IMR-90 (cell line): ENCODE measurements around the gene ADCY1. TPM values are rescaled to one million over a fixed set of nuclear protein-coding genes. Genes with fewer than 3 reads are reported as not detected.

Experiments used
- ATAC-seq: fragments of 200-7000 bp; cut with Tn5 transposase; 2 replicates; pipeline ENCODE4 v1.9.1; 2020; ENCODE audit warnings: low read depth, mild to moderate bottlenecking, moderate library complexity
- BruUV-seq: library from RNA; stranded (reverse); fragments of 400-500 nt; replicated peaks from 2 replicates; lab custom pipeline; 2021; lab: Mats Ljungman, UMichigan
- CTCF ChIA-PET: fragments of 300-600 bp; formaldehyde crosslinking; extraction: SDS; loops from one replicate; lab custom pipeline; 2021; ENCODE audit warnings: antibody characterized with exemption; lab: Yijun Ruan, JAX
- POLR2A ChIA-PET: fragments of 300-600 bp; sonication (Branson Sonifier 250); formaldehyde crosslinking; loops from one replicate; lab custom pipeline; 2022; ENCODE audit warnings: antibody characterized with exemption; ENCODE audit not compliant: unreplicated experiment; lab: Charles Lee
- DNase-seq: peaks from one replicate; pipeline ENCODE4 v3.0.0; 2013
- H2AFZ ChIP-seq: replicated peaks from 2 replicates; pipeline ENCODE3; 2013; ENCODE audit warnings: low read length, mild to moderate bottlenecking; ENCODE audit not compliant: poor library complexity
- H2AK5ac ChIP-seq: 2 replicates; pipeline ENCODE4 v1.6.1; 2013; ENCODE audit warnings: low read depth, low read length, inconsistent platforms
- H2AK9ac ChIP-seq: replicated peaks from 2 replicates; pipeline ENCODE3; 2013; ENCODE audit warnings: mild to moderate bottlenecking, low read depth, low read length, moderate library complexity; ENCODE audit not compliant: poor library complexity
- H2BK120ac ChIP-seq: 2 replicates; pipeline ENCODE4 v1.6.1; 2013; ENCODE audit warnings: low read depth, low read length, inconsistent platforms
- H2BK15ac ChIP-seq: 3 replicates; pipeline ENCODE4 v1.6.1; 2013; ENCODE audit warnings: low read depth, low read length, inconsistent platforms
- H2BK20ac ChIP-seq: 2 replicates; pipeline ENCODE4 v1.6.1; 2013; ENCODE audit warnings: low read depth, mild to moderate bottlenecking, inconsistent platforms, low read length, moderate library complexity
- H2BK5ac ChIP-seq: 2 replicates; pipeline ENCODE4 v1.6.1; 2013; ENCODE audit warnings: mild to moderate bottlenecking, low read depth, low read length, inconsistent platforms; ENCODE audit not compliant: poor library complexity, severe bottlenecking
- H3K14ac ChIP-seq: replicated peaks from 2 replicates; pipeline ENCODE4 v1.6.1; 2013; ENCODE audit warnings: low read depth, low read length, inconsistent platforms
- H3K18ac ChIP-seq: 2 replicates; pipeline ENCODE4 v1.6.1; 2013; ENCODE audit warnings: low read depth, low read length, control low read depth
- H3K23ac ChIP-seq: 2 replicates; pipeline ENCODE4 v1.6.1; 2013; ENCODE audit warnings: low read depth, low read length, inconsistent platforms
- H3K27ac ChIP-seq: 2 replicates; pipeline ENCODE4 v1.5.1; 2013; ENCODE audit warnings: mild to moderate bottlenecking, control low read depth, low read length; ENCODE audit not compliant: insufficient read depth
- H3K27me3 ChIP-seq: 2 replicates; pipeline ENCODE4 v1.6.1; 2013; ENCODE audit warnings: low read length; ENCODE audit not compliant: control insufficient read depth, insufficient read depth
- H3K36me3 ChIP-seq: 2 replicates; pipeline ENCODE4 v1.6.1; 2013; ENCODE audit warnings: low read length, mixed read lengths; ENCODE audit not compliant: control insufficient read depth, insufficient read depth
- H3K4ac ChIP-seq: 2 replicates; pipeline ENCODE4 v1.6.1; 2013; ENCODE audit warnings: low read depth, low read length, inconsistent platforms
- H3K4me1 ChIP-seq: 2 replicates; pipeline ENCODE4 v1.6.1; 2013; ENCODE audit warnings: low read length, mixed read lengths; ENCODE audit not compliant: control insufficient read depth, insufficient read depth
- H3K4me2 ChIP-seq: 2 replicates; pipeline ENCODE4 v1.6.1; 2013; ENCODE audit warnings: low read depth, mild to moderate bottlenecking, control low read depth, low read length, moderate library complexity
- H3K4me3 ChIP-seq: 2 replicates; pipeline ENCODE4 v1.5.1; 2013; ENCODE audit warnings: low read depth, mild to moderate bottlenecking, control low read depth, low read length, moderate library complexity; ENCODE audit not compliant: insufficient read depth
- H3K56ac ChIP-seq: 2 replicates; pipeline ENCODE4 v1.6.1; 2013; ENCODE audit warnings: low read length, inconsistent platforms; ENCODE audit not compliant: insufficient read depth; ENCODE audit errors: extremely low read depth
- H3K79me1 ChIP-seq, 2 experiments: 2 replicates each; pipeline ENCODE4 v1.6.1; 2013; ENCODE audit warnings: low read length in 2 of 2, inconsistent platforms in 1 of 2, low read depth in 1 of 2
- H3K9ac ChIP-seq: 2 replicates; pipeline ENCODE4 v1.6.1; 2013; ENCODE audit warnings: low read depth, low read length, control low read depth
- H3K9me1 ChIP-seq: 2 replicates; pipeline ENCODE4 v1.6.1; 2013; ENCODE audit warnings: low read length, inconsistent platforms; ENCODE audit not compliant: insufficient read depth
- H3K9me3 ChIP-seq: 2 replicates; pipeline ENCODE4 v1.6.1; 2013; ENCODE audit warnings: low read length; ENCODE audit not compliant: control insufficient read depth, insufficient read depth
- H4K20me1 ChIP-seq: 2 replicates; pipeline ENCODE4 v1.6.1; 2013; ENCODE audit warnings: low read length, inconsistent platforms; ENCODE audit not compliant: insufficient read depth
- H4K5ac ChIP-seq: 2 replicates; pipeline ENCODE4 v1.6.1; 2013; ENCODE audit warnings: mild to moderate bottlenecking, low read depth, low read length, control low read depth
- H4K8ac ChIP-seq, 2 experiments: 2 replicates each; pipeline ENCODE4 v1.6.1; 2013; ENCODE audit warnings: low read depth in 2 of 2, low read length in 2 of 2, control low read depth in 1 of 2, inconsistent platforms in 1 of 2
- H4K91ac ChIP-seq: 2 replicates; pipeline ENCODE4 v1.6.1; 2013; ENCODE audit warnings: low read depth, low read length, inconsistent platforms; ENCODE audit not compliant: insufficient read depth
- BHLHE40 ChIP-seq: fragments of 150-350 bp; IDR thresholded peaks from 2 replicates; pipeline ENCODE4 v1.6.1; 2016; ENCODE audit warnings: mild to moderate bottlenecking, low read depth, low read length
- FOS ChIP-seq: fragments of 150-350 bp; IDR thresholded peaks from 2 replicates; pipeline ENCODE4 v1.6.1; 2016; ENCODE audit warnings: low read depth, low read length
- MAZ ChIP-seq: IDR thresholded peaks from 2 replicates; pipeline ENCODE4 v1.6.1; 2012; ENCODE audit warnings: low read depth, mild to moderate bottlenecking, low read length, improper control_type of control experiment, moderate library complexity, borderline replicate concordance
- MXI1 ChIP-seq: IDR thresholded peaks from 2 replicates; pipeline ENCODE4 v1.6.1; 2012; ENCODE audit warnings: low read depth, mild to moderate bottlenecking, low read length, moderate library complexity, borderline replicate concordance
- NFE2L2 ChIP-seq: fragments of 150-350 bp; IDR thresholded peaks from 2 replicates; pipeline ENCODE4 v1.6.1; 2016; ENCODE audit warnings: low read depth, mild to moderate bottlenecking, low read length
- POLR2A ChIP-seq: IDR thresholded peaks from 2 replicates; pipeline ENCODE4 v1.6.1; 2012; ENCODE audit warnings: mild to moderate bottlenecking, low read depth, low read length
- RFX5 ChIP-seq: IDR thresholded peaks from 2 replicates; pipeline ENCODE4 v1.8.0; 2012; ENCODE audit warnings: low read depth, mild to moderate bottlenecking, low read length, moderate library complexity
- WGBS, 2 experiments: methylation state at CpG; one replicate each; pipeline versions ENCODE4 v1.1.5 to v1.1.7; 2013; ENCODE audit warnings: missing lambda C conversion rate in 2 of 2; ENCODE audit not compliant: insufficient read length in 1 of 2; ENCODE audit errors: extremely low coverage in 2 of 2; 5-methylcytosine and 5-hydroxymethylcytosine counted together
- dilution Hi-C: fragments of 300-500 bp; cut with HindIII; formaldehyde crosslinking; loops from one replicate; pipeline ENCODE4 v1.14.3; 2018; ENCODE audit warnings: low sequenced_read_pairs; ENCODE audit not compliant: unreplicated experiment
- in situ Hi-C: fragments of 300-500 bp; cut with MboI; formaldehyde crosslinking; loops from 3 replicates; pipeline ENCODE4 v1.14.3; 2019; ENCODE audit warnings: low sequenced_read_pairs, inconsistent platforms, mixed read lengths
- intact Hi-C: fragments of 100-400 bp; cut with micrococcal nuclease; formaldehyde crosslinking; loops from 2 replicates; pipeline ENCODE4 v1.10.0; 2022
- polyA plus RNA-seq, 3 experiments: library from polyadenylated mRNA; depleted of rRNA; stranded (reverse); fragments of >200 nt; gene quantifications; 2 replicates each; pipeline ENCODE4 v1.2.3, GENCODE V29; 2012; ENCODE audit warnings: low replicate concordance in 1 of 3
- total RNA-seq: library from RNA; depleted of rRNA; stranded (reverse); fragments of >200 nt; gene quantifications from 2 replicates; pipeline ENCODE4 v1.2.3, GENCODE V29; 2012

The ADCY1 gene
- total and polyA plus RNA-seq, 2 of the 4 experiments (the other 2 are of a cell fraction), result 0.18 to 0.24 TPM

GRCh38 chr7:45573204-45573603 lies 964 bp upstream of the ADCY1 start:
- no peak overlapping the region for H2AK5ac ChIP-seq
- CTCF ChIA-PET, result no interaction called here
- H4K20me1 ChIP-seq, result no peaks in the 10 kb centered on the region
- H3K36me3 ChIP-seq, result no peaks in the 10 kb centered on the region
- H3K9me1 ChIP-seq, result no peaks in the 10 kb centered on the region
- no peak overlapping the region for H3K14ac ChIP-seq
- intact Hi-C loops, result no loop called here
- no peak for TF ChIP-seq NFE2L2
- TF ChIP-seq RFX5, result no peak
- no peak for TF ChIP-seq FOS
- TF ChIP-seq BHLHE40, result no peak
- no peak for TF ChIP-seq POLR2A
- TF ChIP-seq MXI1, result no peak
- TF ChIP-seq MAZ, result no peak
- H4K8ac ChIP-seq, result no peak overlapping the region
- no peak overlapping the region for H2AFZ ChIP-seq
- no peaks in the 10 kb centered on the region; the same call in 1 of the 2 replicates for H3K9me3 ChIP-seq
- no peak overlapping the region for H2BK120ac ChIP-seq
- no peak overlapping the region for H3K27ac ChIP-seq
- H2BK15ac ChIP-seq, result no peak overlapping the region
- H3K4me3 ChIP-seq, result no peak overlapping the region
- DNase-seq (no peak), ATAC-seq (no peak)
- peaks cover 57% of the 10 kb centered on the region for H3K27me3 ChIP-seq
- H3K18ac ChIP-seq, result no peak overlapping the region
- 29% methylated on average over 3 of the region's 11 CpGs; no CpG with 5 or more reads in 1 of the 2 experiments for WGBS, 2 experiments
- H3K23ac ChIP-seq, result no peak overlapping the region
- no TSS peak for BruUV-seq
- peaks cover 2% of the 10 kb centered on the region; the same call in 1 of the 2 replicates for H3K4me1 ChIP-seq
- no peak overlapping the region for H2BK5ac ChIP-seq
- H3K79me1 ChIP-seq, result no peaks in the 10 kb centered on the region
- dilution Hi-C loops, result no loop called here
- in situ Hi-C loops, result no loop called here
- H4K91ac ChIP-seq, result no peak overlapping the region
- POLR2A ChIA-PET, result no interaction called here
- H3K56ac ChIP-seq, result no peak overlapping the region
- no peak overlapping the region for H3K4ac ChIP-seq
- H2AK9ac ChIP-seq, result no peak overlapping the region
- H2BK20ac ChIP-seq, result no peak overlapping the region
- H3K4me2 ChIP-seq, result no peak overlapping the region
- H3K9ac ChIP-seq, result no peak overlapping the region
- no peak overlapping the region for H4K5ac ChIP-seq
